Measurements from ENCODE around the gene NDUFAF5. TPM values are rescaled to one million over a fixed set of nuclear protein-coding genes. Genes with fewer than 3 reads are reported as not detected.

NDUFAF5 gene
- total and polyA plus RNA-seq, 2 experiments from 2014 or later: 45.8 to 54.6 TPM

DNA sequence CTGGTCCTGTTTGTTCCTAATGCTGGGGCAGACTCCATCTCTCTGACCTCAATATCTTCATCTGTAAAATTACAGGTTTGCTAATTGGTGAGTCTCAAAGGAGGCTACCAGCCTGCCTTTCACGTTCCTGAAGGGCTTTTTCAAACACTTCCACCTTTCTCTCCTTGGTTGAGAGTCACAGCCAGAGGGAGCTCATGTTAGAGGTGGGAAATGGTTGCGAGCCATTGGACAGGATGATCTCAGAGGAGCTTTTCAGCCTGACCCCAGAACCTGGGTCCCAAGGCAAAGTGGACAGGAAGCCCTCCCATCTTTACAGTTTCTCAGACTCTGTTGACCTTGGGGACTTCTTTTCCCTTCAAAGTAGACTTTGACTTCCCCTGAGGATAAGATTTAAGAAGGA lies 37.6 kb downstream of the NDUFAF5 start:
- Histone ChIP-seq H3K27ac (no peak overlapping the region), H3K4me1 (ENCODE audit: low read depth) (no peaks in the 10 kb centered on the region), H3K27me3 (no peaks in the 10 kb centered on the region), H3K9me3 (ENCODE audit: low read depth) (no peaks in the 10 kb centered on the region), H3K4me3 (no peak overlapping the region), H3K36me3 (peaks cover 9% of the 10 kb centered on the region)
- TF ChIP-seq CTCF (IDR thresholded peaks at IDR 0.05; ENCODE audit: low read depth, low read length): no peak
- DNase-seq (ENCODE audit: low read depth in 1 of 2, low spot score in 1 of 2): no peak

DNA sequence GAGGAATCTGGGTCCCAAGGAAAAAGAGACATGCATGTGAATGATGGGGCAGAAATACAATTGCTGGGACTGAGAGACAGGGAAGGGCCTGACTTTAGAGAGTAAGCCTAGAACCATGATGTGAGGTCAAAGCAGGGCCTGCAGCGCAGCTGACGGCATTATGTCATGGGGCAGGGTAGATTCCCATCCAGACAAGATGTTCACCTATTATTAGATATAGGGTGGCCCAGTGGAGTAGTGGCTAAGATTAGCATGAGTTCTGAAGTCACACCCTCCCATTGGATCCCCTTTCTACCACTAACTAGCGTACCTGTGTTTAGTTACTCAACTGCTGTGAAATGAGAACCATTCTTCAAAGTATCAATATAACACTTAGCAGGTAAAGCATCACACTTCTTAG lies 39.6 kb downstream of the NDUFAF5 start:
- H3K36me3 ChIP-seq: no peaks in the 10 kb centered on the region
- no peaks in the 10 kb centered on the region for H3K9me3 ChIP-seq (ENCODE audit: low read depth)
- no peak overlapping the region for H3K4me3 ChIP-seq
- H3K27ac ChIP-seq: no peak overlapping the region
- DNase-seq (ENCODE audit: low read depth in 1 of 2, low spot score in 1 of 2): no peak
- no peak for TF ChIP-seq CTCF (IDR thresholded peaks at IDR 0.05; ENCODE audit: low read depth, low read length)
- H3K27me3 ChIP-seq: no peaks in the 10 kb centered on the region
- H3K4me1 ChIP-seq (ENCODE audit: low read depth): no peaks in the 10 kb centered on the region

- Histone ChIP-seq H3K9me3 (ENCODE audit: low read depth) (no peaks in the 10 kb centered on the region), H3K36me3 (no peaks in the 10 kb centered on the region), H3K27ac (no peak overlapping the region), H3K27me3 (no peaks in the 10 kb centered on the region), H3K4me3 (no peak overlapping the region), H3K4me1 (ENCODE audit: low read depth) (no peaks in the 10 kb centered on the region)
- no peak for DNase-seq (ENCODE audit: low read depth in 1 of 2, low spot score in 1 of 2)
- TF ChIP-seq CTCF (IDR thresholded peaks at IDR 0.05; ENCODE audit: low read depth, low read length): no peak
Measured at GRCh38 chr20:13825465-13825864, 40.6 kb downstream of the NDUFAF5 start.

DNA sequence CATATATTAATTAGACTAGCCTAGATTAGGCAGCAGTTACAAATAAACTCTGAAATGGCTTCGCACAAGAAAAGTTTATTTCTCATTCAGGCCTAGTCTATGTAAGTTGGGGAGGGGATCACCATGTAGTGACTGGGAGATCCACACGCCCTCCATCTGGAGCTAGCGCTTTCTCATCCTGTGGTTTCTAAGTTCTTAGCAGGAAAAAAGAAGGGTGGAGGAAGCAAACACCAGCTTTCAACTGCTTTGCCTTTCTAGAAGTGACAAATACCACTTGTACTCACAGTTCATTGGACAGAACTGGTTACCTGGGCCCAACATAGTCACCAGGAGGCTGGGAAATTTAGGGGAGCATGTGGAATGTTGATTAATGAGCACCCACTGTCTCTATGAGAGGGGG lies 46.6 kb downstream of the NDUFAF5 start:
- no peaks in the 10 kb centered on the region for H3K36me3 ChIP-seq
- H3K27ac ChIP-seq: no peak overlapping the region
- no peaks in the 10 kb centered on the region for H3K4me1 ChIP-seq (ENCODE audit: low read depth)
- DNase-seq (ENCODE audit: low read depth in 1 of 2, low spot score in 1 of 2): no peak
- TF ChIP-seq CTCF (IDR thresholded peaks at IDR 0.05; ENCODE audit: low read depth, low read length): no peak
- H3K27me3 ChIP-seq: no peaks in the 10 kb centered on the region
- no peaks in the 10 kb centered on the region for H3K9me3 ChIP-seq (ENCODE audit: low read depth)
- H3K4me3 ChIP-seq: no peak overlapping the region

DNA sequence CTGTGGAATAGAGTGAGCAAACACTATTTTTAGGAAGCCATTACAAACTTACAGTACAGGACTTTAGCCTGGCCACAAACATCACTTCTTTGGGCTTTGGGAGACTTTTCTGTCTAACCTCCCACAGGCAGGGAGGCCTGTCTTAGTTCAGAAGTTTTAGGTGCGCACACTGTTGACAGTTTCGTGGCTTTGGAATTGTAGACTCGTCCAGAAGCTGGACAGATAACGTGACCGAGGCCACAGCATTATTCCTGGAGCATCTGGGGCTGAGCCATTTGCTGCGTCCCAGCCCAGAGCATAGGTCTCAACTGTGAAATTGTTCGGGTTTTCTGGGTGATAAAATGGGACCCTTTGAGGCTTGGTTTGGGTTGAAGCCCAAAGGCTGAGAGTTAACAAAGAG lies 53.8 kb downstream of the NDUFAF5 start:
- Histone ChIP-seq H3K4me3 (no peak overlapping the region), H3K4me1 (ENCODE audit: low read depth) (no peaks in the 10 kb centered on the region), H3K36me3 (no peaks in the 10 kb centered on the region), H3K27ac (no peak overlapping the region), H3K27me3 (peaks cover 4% of the 10 kb centered on the region), H3K9me3 (ENCODE audit: low read depth) (no peaks in the 10 kb centered on the region)
- no peak for TF ChIP-seq CTCF (IDR thresholded peaks at IDR 0.05; ENCODE audit: low read depth, low read length)
- DNase-seq (ENCODE audit: low read depth in 1 of 2, low spot score in 1 of 2): no peak
